NCI-H2107 treated with DMSO at 0.1 percent for 48 hours (cell line): ENCODE measurements around the gene CEP70.
"Not testable (repeated sequence)": the region's sequence is repeated elsewhere in the genome, so short reads cannot be mapped to it uniquely, and the experiment has no call there.

Experiments
- DNase-seq: peaks from one replicate; lab custom pipeline; 2025; ENCODE audit not compliant: unreplicated experiment; lab: John Stamatoyannopoulos, UW

CEP70 gene

DNA sequence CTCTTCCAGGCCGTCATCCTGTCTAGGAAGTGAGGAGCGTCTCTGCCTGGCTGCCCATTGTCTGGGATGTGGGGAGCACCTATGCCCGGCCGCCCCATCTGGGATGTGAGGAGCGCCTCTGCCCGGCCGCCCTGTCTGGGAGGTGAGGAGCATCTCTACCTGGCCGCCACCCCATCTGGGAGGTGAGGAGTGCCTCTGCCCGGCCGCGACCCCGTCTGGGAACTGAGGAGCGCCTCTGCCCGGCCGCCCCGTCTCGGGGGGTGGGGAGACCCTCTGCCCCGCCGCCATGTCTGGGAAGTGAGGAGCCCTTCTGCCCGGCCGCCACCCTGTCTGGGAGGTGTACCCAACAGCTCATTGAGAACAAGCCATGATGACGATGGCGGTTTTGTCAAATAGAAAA, 72.6 kb downstream of the CEP70 start:
- not testable (repeated sequence) for DNase-seq

DNA sequence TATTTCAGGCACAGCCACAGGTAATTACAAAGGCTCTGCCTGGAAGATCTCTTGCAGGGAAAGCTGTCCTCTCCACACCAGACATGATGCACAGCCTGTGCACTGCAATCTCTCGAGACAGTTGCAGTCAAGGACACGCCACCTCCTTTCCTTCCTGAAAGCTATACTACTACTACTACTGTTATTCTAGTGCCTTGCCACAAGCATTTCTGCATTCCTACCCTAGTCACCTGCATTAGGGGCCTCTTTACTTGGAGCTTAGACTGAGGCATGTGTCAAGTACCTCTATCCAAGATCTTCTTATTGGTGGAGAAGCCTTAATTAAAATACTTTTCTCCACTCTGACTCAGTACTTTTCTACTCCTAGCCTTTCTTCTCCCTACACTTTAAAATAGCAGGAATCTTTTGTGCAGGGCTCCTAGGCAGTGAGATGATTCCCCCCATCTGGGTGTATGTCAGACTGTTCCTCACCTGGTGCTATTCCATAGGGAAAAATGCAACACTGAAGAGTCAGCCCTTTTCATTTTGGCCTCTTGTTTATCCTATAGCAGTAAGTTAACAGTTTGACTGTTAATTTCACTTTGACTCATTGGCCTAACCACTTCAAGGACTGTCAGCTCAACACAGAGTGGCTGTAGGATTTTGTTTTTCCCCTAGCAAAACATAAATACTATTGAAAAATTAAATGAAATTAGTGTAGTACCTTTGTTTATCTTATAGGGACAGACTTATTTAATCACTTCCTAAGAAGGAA, 80.8 kb downstream of the CEP70 start:
- DNase-seq: no peak

DNA sequence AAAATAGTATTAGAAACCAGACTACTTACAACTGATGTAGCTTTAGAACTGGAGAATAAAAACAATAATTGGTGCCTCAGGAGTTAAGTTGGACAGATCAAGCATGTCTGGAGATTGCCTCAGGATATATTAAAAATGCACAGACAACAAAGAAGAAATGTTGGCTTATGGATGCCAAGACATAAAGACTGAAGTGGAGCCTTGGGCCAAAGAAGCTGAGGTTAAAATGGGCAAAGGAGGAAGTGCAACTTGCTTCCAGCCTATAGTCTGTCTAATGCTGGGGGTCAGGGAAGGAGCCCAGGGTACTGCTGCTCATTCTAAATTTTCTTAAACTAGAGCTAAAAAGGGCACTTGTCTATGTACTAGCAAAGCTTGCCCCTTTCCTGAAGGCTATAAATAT, 82.1 kb downstream of the CEP70 start:
- no peak for DNase-seq

GRCh38 chr3:138509586-138509985, 84.5 kb downstream of the CEP70 start:
- DNase-seq: no peak

DNA sequence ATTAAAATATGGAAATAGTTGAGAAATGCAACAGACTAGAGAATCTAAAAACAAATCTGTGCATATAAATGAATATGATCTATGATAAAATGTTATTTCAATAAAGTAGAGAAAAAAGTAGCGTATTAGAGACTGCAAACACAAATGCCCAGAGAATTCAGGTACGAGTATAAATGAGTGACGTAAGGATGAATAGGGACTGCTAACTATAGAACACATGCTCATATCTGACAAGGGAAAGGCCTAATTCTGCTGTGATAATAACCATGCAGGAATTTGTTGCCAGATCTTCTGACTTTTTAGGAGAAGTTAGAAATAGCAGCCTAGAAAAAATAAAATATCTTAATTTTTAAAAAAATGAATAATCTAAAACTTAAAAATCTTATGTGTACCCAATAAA, 86.5 kb downstream of the CEP70 start:
- DNase-seq: no peak

DNA sequence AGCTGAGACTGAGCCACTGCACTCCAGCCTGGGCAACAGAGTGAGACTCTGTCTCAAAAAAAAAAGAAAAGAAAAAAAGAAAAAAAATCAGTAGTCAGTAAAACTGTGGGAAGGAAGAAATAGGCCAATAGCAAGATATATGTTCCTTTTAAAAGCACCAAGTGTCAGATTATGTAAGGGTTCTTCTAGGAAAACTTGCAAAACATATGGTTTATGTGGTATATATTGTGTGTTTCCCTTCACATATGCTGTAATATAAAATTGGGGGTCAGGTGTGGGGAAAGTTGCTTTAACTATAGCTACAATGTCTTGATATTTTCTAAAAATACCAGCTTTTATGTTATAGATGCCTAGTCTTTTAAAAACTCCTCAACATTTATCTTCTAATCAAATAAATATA, 95.1 kb downstream of the CEP70 start:
- no peak for DNase-seq

DNA sequence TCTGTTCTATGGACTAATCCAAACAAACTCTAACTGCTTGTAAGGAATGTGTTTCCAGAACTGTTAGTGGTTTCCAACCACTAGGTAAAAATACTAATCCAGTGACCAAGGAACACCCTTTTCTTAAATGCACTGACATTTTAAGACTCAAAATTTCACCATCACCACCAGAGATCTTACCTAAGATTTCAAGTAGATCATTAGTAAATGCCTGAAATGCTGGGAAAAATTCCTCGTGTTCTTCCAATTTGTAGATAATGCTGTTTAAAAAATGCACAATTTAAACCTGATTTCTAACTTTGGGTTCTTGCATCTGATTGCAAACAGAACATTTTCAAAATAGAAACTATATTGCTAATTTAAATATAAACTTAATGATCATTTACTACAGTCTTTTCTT, 96.2 kb downstream of the CEP70 start:
- no peak for DNase-seq

DNA sequence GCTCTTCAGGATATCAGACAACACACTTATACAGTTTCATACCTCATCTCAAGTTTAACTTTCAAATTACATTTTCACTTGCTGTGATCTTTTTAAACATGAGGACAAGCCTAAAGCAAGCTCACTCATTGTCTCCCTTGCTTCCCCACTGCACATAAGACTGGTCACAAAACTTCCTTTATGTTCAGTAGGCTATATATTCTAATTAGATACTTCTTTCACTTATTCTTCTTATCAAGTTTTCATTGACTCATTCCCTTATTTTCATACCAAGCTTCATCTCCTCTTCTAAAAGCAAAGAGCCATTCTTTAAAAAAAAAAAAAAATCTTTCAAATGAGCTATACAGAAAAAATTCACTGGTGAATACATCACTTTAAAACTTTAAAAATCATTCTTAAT, 97.0 kb downstream of the CEP70 start:
- DNase-seq: no peak

- no peak for DNase-seq
Observed at GRCh38 chr3:138496436-138496835, 97.6 kb downstream of the CEP70 start.

DNA sequence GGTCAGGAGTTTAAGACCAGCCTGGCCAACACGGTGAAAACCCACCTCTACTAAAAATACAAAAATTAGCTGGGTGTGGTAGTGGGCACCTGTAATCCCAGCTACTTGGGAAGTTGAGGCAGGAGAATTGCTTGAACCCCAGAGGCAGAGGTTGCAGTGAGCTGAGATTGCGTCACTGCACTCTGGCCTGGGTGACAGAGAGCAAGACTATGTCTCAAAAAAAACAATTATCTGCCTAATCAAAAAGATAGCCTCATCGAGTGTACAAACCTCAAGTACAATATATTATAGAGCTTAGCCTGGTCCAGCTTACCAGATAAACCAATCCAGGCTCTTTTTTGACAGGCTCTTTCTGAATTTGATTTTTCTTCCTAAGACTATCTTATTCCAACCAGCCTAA, 98.4 kb downstream of the CEP70 start:
- not testable (repeated sequence) for DNase-seq

GRCh38 chr3:138494607-138494929, 99.5 kb downstream of the CEP70 start:
- no peak for DNase-seq

- DNase-seq: no peak
Observed at GRCh38 chr3:138493804-138494606, 100.1 kb downstream of the CEP70 start.

DNA sequence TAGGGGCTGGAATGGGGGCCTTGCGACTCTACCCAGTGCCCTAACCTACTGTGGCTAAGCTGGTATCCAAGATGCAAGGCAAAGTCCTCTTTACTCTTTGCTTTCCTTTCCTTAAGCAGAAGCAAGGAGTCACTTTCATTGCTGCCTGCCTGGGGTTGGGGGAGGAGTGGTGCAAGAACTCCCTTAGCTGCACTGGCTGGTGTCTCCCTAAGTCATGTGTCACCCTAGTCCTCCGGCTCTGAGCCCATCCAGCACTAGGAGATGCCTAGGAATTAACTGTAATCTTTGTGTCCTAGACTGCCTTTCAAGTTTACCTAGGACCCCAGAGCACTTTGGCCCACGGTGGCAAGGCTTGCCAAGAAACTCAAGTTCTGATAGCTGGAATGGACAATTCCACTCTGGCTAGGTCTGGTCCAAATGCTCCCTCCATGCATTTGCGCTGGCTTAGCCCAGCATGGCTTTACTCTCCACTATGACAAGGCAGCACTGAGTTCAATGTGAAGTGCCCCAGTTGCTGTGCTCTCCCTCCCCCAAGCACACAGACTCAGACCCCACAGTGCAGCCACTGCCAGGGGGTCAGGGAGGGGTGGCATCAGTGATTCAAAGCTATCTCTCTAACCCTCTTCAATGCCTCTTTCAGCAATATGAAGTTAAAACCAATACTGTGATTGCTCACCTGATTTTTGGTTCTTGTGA, 100.9 kb downstream of the CEP70 start:
- no peak for DNase-seq

DNA sequence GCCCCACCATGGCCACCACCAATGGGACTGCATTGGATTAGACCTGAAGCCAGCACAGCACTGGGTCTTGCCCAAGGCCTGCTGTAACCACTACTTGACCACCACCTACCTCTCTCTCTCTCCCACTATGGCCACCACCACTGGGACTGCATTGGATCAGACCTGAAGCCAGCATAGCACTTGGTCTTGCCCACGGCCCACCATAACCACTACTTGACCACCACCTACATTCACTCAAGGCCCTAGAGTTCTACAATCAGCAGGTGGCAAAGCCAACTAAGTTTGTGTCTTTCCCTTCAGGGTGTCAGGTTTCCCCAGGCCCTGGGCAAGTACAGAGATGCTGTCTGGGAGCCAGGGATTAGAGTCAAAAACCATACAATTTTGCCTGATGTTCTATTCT, 102.1 kb downstream of the CEP70 start:
- no peak for DNase-seq

- DNase-seq: not testable (repeated sequence)
Observed at GRCh38 chr3:138486580-138486979, 107.5 kb downstream of the CEP70 start.

DNA sequence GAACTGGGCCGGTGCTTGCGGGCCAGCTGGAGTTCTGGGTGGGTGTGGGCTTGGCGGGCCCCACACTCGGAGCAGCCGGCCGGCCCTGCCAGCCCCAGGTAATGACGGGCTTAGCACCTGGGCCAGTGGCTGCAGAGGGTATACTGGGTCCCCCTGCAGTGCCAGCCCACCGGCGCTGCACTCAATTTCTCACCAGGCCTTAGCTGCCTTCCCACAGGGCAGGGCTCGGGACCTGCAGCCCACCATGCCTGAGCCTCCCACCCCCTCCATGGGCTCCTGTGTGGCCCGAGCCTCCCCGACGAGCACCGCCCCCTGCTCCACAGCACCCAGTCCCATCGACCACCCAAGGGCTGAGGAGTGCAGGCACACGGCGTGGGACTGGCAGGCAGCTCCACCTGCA, 109.4 kb downstream of the CEP70 start:
- not testable (repeated sequence) for DNase-seq

DNA sequence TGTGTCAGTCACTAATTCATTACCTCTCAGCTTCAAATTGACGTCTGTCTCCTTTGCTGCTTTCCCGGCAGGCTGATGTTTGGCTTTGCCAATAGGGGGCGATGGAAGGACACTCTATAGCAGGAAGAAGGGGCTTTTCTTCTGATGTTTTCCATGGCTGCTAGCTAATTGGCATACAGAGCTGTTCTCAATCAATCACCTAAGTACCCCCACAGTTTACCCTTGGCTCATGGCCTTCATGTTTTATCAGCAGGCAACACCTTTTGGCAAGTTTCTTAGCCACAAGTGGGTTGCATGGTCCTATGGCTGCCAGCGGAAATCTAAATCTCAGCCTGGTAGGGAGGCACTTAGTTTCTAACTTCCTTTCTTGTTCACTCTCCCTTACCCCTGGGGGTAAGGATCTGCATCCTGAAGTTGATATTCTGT, 114.6 kb downstream of the CEP70 start:
- no peak for DNase-seq

GRCh38 chr3:138477801-138478200, 116.3 kb downstream of the CEP70 start:
- DNase-seq: no peak

DNA sequence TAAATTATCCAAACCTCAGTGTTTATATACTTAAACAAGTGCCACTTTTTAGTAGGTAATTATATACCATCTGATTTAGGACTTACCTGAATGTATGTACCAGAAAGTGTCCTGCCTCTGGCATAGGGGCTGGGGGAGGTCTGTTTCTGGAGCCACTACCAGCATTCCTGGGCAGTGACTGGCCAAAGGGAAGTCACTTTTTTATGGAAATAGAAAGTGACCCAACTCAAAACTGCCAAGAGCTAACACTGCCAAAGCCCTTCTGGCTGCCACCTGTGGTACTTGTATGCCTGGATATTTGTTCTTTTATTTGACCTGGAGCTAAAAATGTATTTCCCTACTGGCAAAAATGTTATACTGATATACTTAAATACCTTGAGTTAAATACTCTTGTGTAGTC, 116.9 kb downstream of the CEP70 start:
- no peak for DNase-seq

DNA sequence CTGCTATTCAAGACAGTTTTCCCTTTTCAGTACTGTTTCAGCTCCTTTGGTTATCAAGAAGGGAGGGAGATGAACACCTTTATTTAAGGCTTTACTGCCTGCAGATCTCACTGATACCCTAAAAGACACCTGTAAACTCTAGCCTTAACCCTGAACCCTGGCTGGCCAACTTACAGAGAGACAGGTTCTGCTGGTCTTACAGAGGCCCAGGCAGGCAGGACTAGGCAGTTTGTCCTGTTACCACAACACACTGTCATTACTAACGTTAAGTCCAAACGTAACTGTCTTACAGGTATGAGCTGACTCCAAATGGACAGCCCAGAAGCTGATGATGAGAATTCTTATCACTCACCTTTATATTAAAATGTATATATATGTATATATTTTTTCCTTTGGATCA, 117.5 kb downstream of the CEP70 start:
- no peak for DNase-seq

DNA sequence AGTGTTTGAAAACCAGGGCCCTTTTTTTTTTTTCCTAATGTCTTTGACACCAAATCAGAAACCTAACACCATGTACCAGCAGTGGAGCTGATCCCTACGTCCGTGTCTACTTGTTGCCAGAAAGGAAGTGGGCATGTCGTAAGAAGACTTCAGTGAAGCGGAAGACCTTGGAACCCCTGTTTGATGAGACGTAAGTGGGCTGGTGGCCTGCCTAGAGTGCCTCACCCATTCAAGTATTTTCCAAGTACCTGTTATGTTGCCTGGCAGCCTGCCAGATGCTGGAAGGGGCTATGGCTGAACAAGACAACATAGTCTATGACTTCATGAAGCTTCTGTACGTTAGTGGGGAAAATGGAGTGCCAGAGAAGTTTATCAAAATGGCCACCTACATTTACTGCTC, 119.9 kb downstream of the CEP70 start:
- peak; percentile 17 for DNase-seq

GRCh38 chr3:138473391-138473790, 120.7 kb downstream of the CEP70 start:
- no peak for DNase-seq
